SU-DHL-6 (cell line): ENCODE measurements around the gene ETFBKMT.

ENCODE experiments used
- CTCF ChIP-seq: fragments of 200-600 bp; sonication (generic); IDR thresholded peaks from one replicate; pipeline ENCODE4 v1.5.1; 2017; ENCODE audit warnings: antibody characterized with exemption, mild to moderate bottlenecking, low read length, moderate library complexity; ENCODE audit not compliant: insufficient read depth, poor library complexity, severe bottlenecking
- EZH2phosphoT487 ChIP-seq: fragments of 200-600 bp; sonication (generic), shearing (Covaris generic); conservative IDR thresholded peaks from 2 replicates; pipeline ENCODE4 v1.6.1; 2018; ENCODE audit warnings: mild to moderate bottlenecking, antibody characterized with exemption, low read length, moderate library complexity, mixed read lengths

- TF ChIP-seq CTCF (no peak), EZH2phosphoT487 (no peak)
Observed at GRCh38 chr12:31633464-31633863, 26.0 kb upstream of the ETFBKMT start.
